ENCODE results near the gene MAIP1. TPM values are rescaled to one million over a fixed set of nuclear protein-coding genes. Genes with fewer than 3 reads are reported as not detected.
"Not testable (repeated sequence)": the region's sequence is repeated elsewhere in the genome, so short reads cannot be mapped to it uniquely, and the experiment has no call there.

MAIP1 gene
- total and polyA plus RNA-seq, 7 donors: 18.2 to 52.3 (median 27.7) TPM

- Histone ChIP-seq H3K4me3 (peak within 1 kb of the TSS; percentile 87), H3K36me3 (ENCODE audit: insufficient read depth in 1 of 2, low read depth in 1 of 2) (peaks cover 0 to 4% of the 10 kb centered on the region in 2 donors), H3K9me3 (no peaks in the 10 kb centered on the region), H3K27ac (peak within 1 kb of the TSS; percentile 98), H3K27me3 (ENCODE audit: insufficient read depth in 3 of 3, low read length in 2 of 3) (no peaks in the 10 kb centered on the region), H3K4me1 (peaks cover 27% of the 10 kb centered on the region)
- peak; percentile 3 for TF ChIP-seq CTCF (IDR thresholded peaks at IDR 0.05)
- intact Hi-C loops (cut with DNase I): loop anchor here in 1 of 2 donors (5.0 kb wide), 1 partner anchor 59 kb away; the partner anchor contains the start of gene FTCDNL1
- peak; percentile 94 to 97 for DNase-seq
- 0% methylated on average over 84 to 85 of the region's 85 CpGs for WGBS, 3 donors
- ATAC-seq: peak; percentile 99
Observed at GRCh38 chr2:199911052-199911876, 44.1 kb upstream of the MAIP1 start, which contains the start of gene C2orf69. TSS of gene C2orf69 (plus strand) at chr2:199911293. CDS start at chr2:199911439, 146 bp downstream.

GRCh38 chr2:199911877-199912161, 43.6 kb upstream of the MAIP1 start:
- Histone ChIP-seq H3K36me3 (ENCODE audit: insufficient read depth in 1 of 2, low read depth in 1 of 2) (peaks cover 0 to 4% of the 10 kb centered on the region in 2 donors), H3K4me3 (peak overlapping the region; percentile 87), H3K27ac (peak overlapping the region; percentile 98), H3K4me1 (peaks cover 27% of the 10 kb centered on the region), H3K27me3 (ENCODE audit: insufficient read depth in 3 of 3, low read length in 2 of 3) (no peaks in the 10 kb centered on the region), H3K9me3 (no peaks in the 10 kb centered on the region)
- DNase-seq: peak in 1 of 2 donors; percentile 60
- 0 to 1% (median 1%) methylated on average over 13 of the region's 13 CpGs for WGBS, 3 donors
- peak in 1 of 4 donors; percentile 55 for ATAC-seq
- intact Hi-C loops (cut with DNase I): loop anchor here in 1 of 2 donors (5.0 kb wide), 1 partner anchor 60 kb away; the partner anchor contains the start of gene FTCDNL1
- no peak for TF ChIP-seq CTCF (IDR thresholded peaks at IDR 0.05)

- not testable (repeated sequence) for H3K9me3 ChIP-seq; ATAC-seq; H3K27me3 ChIP-seq (ENCODE audit: insufficient read depth in 3 of 3, low read length in 2 of 3); DNase-seq
- Histone ChIP-seq H3K4me3 (peak overlapping the region; percentile 87), H3K4me1 (peaks cover 27% of the 10 kb centered on the region), H3K27ac (peak overlapping the region; percentile 98), H3K36me3 (ENCODE audit: insufficient read depth in 1 of 2, low read depth in 1 of 2) (peaks cover 0 to 11% of the 10 kb centered on the region in 2 donors)
- intact Hi-C loops (cut with DNase I): loop anchor here in 1 of 2 donors (5.0 kb wide), 1 partner anchor 60 kb away; the partner anchor contains the start of gene FTCDNL1
- 91 to 93% (median 92%) methylated on average over 12 of the region's 12 CpGs for WGBS, 3 donors
Observed at GRCh38 chr2:199912553-199913114, 42.7 kb upstream of the MAIP1 start.

- WGBS, 3 donors: 62 to 80% (median 70%) methylated on average over 2 of the region's 2 CpGs
- H3K9me3 ChIP-seq: no peaks in the 10 kb centered on the region
- H3K4me3 ChIP-seq: no peak overlapping the region
- intact Hi-C loops (cut with DNase I): loop anchor here in 1 of 2 donors (5.0 kb wide), 1 partner anchor 62 kb away; the partner anchor contains the start of gene FTCDNL1
- peaks cover 27% of the 10 kb centered on the region for H3K4me1 ChIP-seq
- no peak for ATAC-seq
- TF ChIP-seq CTCF (IDR thresholded peaks at IDR 0.05): no peak
- H3K27me3 ChIP-seq (ENCODE audit: insufficient read depth in 3 of 3, low read length in 2 of 3): no peaks in the 10 kb centered on the region
- no peak for DNase-seq
- no peak overlapping the region for H3K27ac ChIP-seq
- H3K36me3 ChIP-seq (ENCODE audit: insufficient read depth in 1 of 2, low read depth in 1 of 2): peaks cover 0 to 30% of the 10 kb centered on the region in 2 donors
Observed at GRCh38 chr2:199914372-199914958, 40.9 kb upstream of the MAIP1 start.

GRCh38 chr2:199916980-199917379, 38.4 kb upstream of the MAIP1 start:
- DNase-seq (no peak), ATAC-seq (no peak)
- no peak for TF ChIP-seq CTCF (IDR thresholded peaks at IDR 0.05)
- intact Hi-C loops (cut with DNase I): no loop called here
- H3K27me3 ChIP-seq (ENCODE audit: insufficient read depth in 3 of 3, low read length in 2 of 3): no peaks in the 10 kb centered on the region
- no peak overlapping the region for H3K27ac ChIP-seq
- WGBS, 3 donors: 84 to 96% (median 85%) methylated on average over 4 of the region's 4 CpGs
- no peaks in the 10 kb centered on the region for H3K9me3 ChIP-seq
- peaks cover 20% of the 10 kb centered on the region for H3K4me1 ChIP-seq
- peaks cover 0 to 32% of the 10 kb centered on the region in 2 donors for H3K36me3 ChIP-seq (ENCODE audit: insufficient read depth in 1 of 2, low read depth in 1 of 2)
- H3K4me3 ChIP-seq: no peak overlapping the region

All from psoas muscle (tissue), 8 donors.